Activated CD4-positive, alpha-beta T cell treated with anti-CD3 and anti-CD28 coated beads, Interleukin-2, Interleukin-6, amounts not matched to agents 100 ng/mL and 50 ng/mL, durations not matched to agents 16 hours and 8 hours (primary cell): ENCODE measurements around the gene FAM89B.
A peak's percentile ranks its signal among the peaks of the same experiment; 100 is the strongest.

Experiments used
- DNase-seq: peaks from one replicate; pipeline ENCODE4 v3.0.0-alpha.2; 2020

Gene FAM89B

GRCh38 chr11:65613091-65613928 lies 41.0 kb downstream of the FAM89B start:
- DNase-seq = no peak

DNA sequence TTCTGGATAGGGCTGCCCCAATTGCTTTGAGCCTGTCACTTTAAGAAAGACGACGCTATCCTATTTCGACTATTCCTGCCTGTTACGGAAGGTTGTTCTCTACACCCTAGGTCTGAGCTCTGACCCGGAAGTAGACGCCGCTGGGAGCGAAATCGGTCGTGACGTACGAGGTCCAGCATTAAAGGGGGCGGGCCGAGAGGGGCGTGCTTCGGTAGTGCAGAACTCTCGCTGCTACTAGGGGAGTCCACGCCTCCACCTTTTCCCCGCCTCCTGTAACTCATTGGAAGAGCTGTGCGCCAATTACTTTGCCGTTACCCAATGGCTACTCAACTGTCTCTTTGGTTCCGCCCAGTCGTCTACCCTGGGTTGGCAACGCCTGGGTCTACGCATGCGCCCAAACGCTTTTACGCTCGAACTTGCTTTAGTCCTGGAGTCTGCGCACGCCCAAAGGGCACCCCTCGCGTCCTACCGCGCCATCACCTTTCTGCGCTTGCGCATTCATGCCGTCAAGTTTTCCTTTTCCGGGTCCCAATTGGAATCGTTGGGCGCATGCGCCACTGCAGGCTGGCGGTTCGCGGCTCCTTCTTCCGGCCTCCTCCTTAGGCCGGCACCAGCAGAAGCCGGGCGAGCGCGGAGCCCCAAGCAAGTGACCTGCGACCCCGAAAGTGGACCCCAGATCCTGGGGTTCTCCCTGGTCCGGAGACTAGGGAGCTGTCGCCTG lies 43.1 kb downstream of the FAM89B start, which contains the start of gene PCNX3:
TSS of gene PCNX3 (plus strand) at position 548 of the 721 bp plus-strand sequence. CDS start 536 bp downstream, outside the sequence.
- peak; percentile 100 for DNase-seq

- peak; percentile 71 for DNase-seq
Measured at GRCh38 chr11:65615950-65616574, 43.7 kb downstream of the FAM89B start.

DNA sequence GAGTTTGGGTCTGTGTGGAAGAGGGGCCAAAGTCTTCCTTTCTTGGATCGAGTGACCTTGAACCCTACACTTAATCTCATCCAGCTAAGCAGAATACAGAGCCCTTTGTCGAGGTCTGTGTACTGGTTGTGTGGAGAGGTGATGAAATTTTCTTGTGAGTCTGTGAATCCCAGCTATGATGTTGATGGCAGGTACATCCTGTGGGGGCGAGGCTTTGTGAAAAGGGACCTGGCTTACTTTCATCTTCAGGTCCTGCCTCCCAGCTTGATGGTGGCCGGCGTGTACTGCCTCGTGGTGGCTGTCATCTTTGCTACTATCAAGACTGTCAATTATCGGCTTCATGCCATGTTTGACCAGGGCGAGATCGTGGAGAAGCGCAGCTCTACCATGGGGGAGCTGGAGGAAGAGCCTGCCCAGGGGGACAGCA lies 44.2 kb downstream of the FAM89B start:
- DNase-seq = peak; percentile 19

GRCh38 chr11:65617136-65617850 lies 45.0 kb downstream of the FAM89B start:
- no peak for DNase-seq

DNA sequence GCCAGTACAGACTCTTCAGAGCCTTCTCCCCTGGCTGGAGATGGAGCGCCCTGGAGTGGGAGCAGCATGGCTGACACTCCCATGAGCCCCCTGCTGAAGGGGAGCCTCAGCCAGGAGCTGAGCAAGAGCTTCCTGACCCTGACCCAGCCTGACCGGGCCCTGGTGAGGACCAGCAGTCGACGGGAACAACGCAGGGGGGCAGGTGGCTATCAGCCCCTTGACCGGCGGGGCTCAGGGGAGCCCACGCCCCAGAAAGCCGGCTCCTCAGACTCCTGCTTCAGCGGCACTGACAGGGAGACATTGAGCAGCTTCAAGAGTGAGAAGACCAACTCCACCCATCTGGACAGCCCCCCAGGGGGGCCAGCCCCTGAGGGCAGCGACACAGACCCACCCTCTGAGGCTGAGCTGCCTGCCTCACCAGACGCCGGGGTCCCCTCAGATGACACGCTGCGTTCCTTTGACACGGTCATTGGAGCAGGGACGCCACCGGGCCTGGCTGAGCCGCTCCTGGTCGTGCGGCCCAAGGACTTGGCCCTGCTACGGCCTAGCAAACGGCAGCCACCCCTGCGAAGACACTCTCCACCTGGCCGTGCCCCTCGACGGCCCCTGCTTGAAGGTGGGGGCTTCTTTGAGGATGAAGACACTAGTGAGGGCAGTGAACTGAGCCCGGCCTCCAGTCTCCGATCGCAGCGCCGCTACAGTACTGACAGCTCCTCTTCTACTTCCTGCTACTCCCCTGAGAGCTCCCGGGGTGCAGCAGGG lies 45.8 kb downstream of the FAM89B start:
- no peak for DNase-seq

DNA sequence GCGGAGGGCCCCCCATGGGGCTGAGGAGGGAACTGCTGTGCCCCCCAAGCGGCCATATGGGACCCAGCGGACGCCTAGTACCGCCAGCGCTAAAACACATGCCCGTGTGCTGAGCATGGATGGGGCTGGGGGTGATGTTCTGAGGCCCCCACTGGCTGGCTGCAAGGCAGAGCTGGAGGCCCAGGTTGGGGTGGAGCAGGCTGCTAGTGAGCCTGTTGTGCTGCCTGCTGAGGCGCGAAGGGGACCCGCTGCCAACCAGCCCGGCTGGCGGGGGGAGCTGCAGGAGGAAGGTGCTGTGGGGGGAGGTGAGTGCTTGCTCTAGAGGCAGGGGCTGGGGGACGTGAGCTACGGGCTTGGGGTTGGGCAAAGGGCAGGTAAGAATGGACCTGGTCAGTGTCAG lies 46.4 kb downstream of the FAM89B start:
- no peak for DNase-seq

- DNase-seq = no peak
Measured at GRCh38 chr11:65619281-65619928, 47.1 kb downstream of the FAM89B start.

- no peak for DNase-seq
Measured at GRCh38 chr11:65620666-65621065, 48.3 kb downstream of the FAM89B start.

- no peak for DNase-seq
Measured at GRCh38 chr11:65621460-65621859, 49.1 kb downstream of the FAM89B start.

- no peak for DNase-seq
Measured at GRCh38 chr11:65622011-65622410, 49.7 kb downstream of the FAM89B start.

- no peak for DNase-seq
Measured at GRCh38 chr11:65623177-65623576, 50.8 kb downstream of the FAM89B start.
